SK-N-SH (cell line): ENCODE measurements around the gene KRTAP12-2.

Experiments
- CTCF ChIP-seq: fragments of 200-600 bp; sonication (generic); IDR thresholded peaks from 2 replicates; pipeline ENCODE4 v1.6.1; 2017; ENCODE audit warnings: antibody characterized with exemption, mild to moderate bottlenecking, moderate library complexity
- EZH2phosphoT487 ChIP-seq: fragments of 200-600 bp; sonication (generic); IDR thresholded peaks from 2 replicates; pipeline ENCODE4 v1.6.1; 2017; ENCODE audit warnings: low read depth, mixed run types, mild to moderate bottlenecking, antibody characterized with exemption, moderate library complexity, borderline replicate concordance
- FOXJ3 ChIP-seq: sonication (generic); formaldehyde crosslinking; IDR thresholded peaks from 2 replicates; pipeline ENCODE4 v1.5.1; 2020; ENCODE audit warnings: mild to moderate bottlenecking, missing genetic modification reagents
- JUND ChIP-seq: IDR thresholded peaks from 2 replicates; pipeline ENCODE4 v1.4.0; 2012
- POLR2AphosphoS5 ChIP-seq: IDR thresholded peaks from 2 replicates; pipeline ENCODE4 v1.6.1; 2012; ENCODE audit warnings: low read depth, low read length
- RAD21 ChIP-seq: IDR thresholded peaks from 2 replicates; pipeline ENCODE4 v1.6.1; 2012; ENCODE audit warnings: mild to moderate bottlenecking, low read length
- REST ChIP-seq: IDR thresholded peaks from 2 replicates; pipeline ENCODE4 v1.6.1; 2012; ENCODE audit warnings: mild to moderate bottlenecking, low read depth, low read length, moderate library complexity
- RFX5 ChIP-seq: IDR thresholded peaks from 2 replicates; pipeline ENCODE4 v1.6.1; 2012; ENCODE audit warnings: mild to moderate bottlenecking, improper control_type of control experiment, low read length
- SIN3A ChIP-seq: IDR thresholded peaks from 2 replicates; pipeline ENCODE4 v1.6.1; 2012; ENCODE audit warnings: low read depth, mild to moderate bottlenecking, low read length, moderate library complexity, borderline replicate concordance
- SMC3 ChIP-seq: IDR thresholded peaks from 2 replicates; pipeline ENCODE4 v1.6.1; 2012; ENCODE audit warnings: low read depth, low read length, improper control_type of control experiment
- USF1 ChIP-seq: IDR thresholded peaks from 2 replicates; pipeline ENCODE4 v1.4.0; 2012; ENCODE audit warnings: low read depth, borderline replicate concordance

- no peak for TF ChIP-seq RFX5
- TF ChIP-seq CTCF = no peak
- no peak for TF ChIP-seq EZH2phosphoT487
- no peak for TF ChIP-seq USF1
- TF ChIP-seq POLR2AphosphoS5 = no peak
- no peak for TF ChIP-seq SMC3
- TF ChIP-seq RAD21 = no peak
- no peak for TF ChIP-seq JUND
- no peak for TF ChIP-seq SIN3A
- TF ChIP-seq FOXJ3 = no peak
- TF ChIP-seq REST = no peak
Measured at GRCh38 chr21:44643741-44644310, 22.9 kb downstream of the KRTAP12-2 start.
